ENCODE data around the gene NTF3.

DNA sequence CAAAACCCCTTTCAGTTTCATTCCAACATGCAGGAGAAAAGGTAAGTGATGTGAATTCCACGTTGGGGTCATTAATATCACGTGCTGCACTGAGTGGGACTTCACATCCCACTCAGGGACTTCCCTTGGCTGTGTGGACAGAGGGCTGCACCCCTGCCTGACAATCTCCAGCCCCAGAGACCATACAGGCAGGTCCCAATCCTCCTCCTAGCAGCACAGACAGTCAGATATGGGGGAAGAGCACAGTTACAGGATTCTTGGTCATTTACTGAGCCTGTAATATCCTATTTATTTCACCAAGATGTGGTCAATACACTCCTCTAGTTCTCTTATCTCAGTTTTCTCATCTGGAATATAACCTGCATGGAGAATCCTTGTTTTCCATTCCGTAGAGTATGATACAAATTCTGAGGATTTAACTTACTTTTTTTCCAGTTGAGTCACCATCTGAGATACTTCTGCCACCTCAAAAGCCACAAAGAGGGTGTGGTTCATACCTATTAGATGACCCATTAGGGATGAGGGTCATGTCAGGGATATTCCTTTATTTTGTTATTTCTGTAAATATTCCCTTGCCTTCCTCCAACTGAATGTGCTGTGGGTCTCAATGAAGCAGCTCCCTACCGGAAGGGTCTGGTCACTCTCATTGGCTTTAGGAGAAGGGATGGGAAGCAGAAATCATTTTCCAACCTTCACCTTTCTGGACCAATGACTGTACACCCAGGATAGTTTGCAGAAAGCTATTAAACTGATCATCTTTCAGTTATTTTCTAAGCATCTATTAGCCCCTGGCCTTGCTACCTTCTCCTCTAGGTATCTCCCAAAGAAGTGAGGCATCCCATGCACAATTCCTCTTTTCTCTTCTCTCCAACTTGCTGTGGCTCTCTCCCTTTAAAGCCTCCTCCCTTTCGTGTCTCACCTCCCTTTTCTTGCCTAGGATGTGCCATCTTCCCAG is 43.0 kb upstream of the NTF3 start:
- TF ChIP-seq, protein P1, sequence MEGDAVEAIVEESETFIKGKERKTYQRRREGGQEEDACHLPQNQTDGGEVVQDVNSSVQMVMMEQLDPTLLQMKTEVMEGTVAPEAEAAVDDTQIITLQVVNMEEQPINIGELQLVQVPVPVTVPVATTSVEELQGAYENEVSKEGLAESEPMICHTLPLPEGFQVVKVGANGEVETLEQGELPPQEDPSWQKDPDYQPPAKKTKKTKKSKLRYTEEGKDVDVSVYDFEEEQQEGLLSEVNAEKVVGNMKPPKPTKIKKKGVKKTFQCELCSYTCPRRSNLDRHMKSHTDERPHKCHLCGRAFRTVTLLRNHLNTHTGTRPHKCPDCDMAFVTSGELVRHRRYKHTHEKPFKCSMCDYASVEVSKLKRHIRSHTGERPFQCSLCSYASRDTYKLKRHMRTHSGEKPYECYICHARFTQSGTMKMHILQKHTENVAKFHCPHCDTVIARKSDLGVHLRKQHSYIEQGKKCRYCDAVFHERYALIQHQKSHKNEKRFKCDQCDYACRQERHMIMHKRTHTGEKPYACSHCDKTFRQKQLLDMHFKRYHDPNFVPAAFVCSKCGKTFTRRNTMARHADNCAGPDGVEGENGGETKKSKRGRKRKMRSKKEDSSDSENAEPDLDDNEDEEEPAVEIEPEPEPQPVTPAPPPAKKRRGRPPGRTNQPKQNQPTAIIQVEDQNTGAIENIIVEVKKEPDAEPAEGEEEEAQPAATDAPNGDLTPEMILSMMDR (IDR thresholded peaks at IDR 0.05 in 8 of 11, conservative IDR thresholded peaks at IDR 0.05 in 3 of 11), result no peak
- TF ChIP-seq POLR2AphosphoS5 (IDR thresholded peaks at IDR 0.05), result no peak

Data from spleen (tissue), 7 donors.